Measurements from ENCODE around the gene RGS6.

RGS6 gene

DNA sequence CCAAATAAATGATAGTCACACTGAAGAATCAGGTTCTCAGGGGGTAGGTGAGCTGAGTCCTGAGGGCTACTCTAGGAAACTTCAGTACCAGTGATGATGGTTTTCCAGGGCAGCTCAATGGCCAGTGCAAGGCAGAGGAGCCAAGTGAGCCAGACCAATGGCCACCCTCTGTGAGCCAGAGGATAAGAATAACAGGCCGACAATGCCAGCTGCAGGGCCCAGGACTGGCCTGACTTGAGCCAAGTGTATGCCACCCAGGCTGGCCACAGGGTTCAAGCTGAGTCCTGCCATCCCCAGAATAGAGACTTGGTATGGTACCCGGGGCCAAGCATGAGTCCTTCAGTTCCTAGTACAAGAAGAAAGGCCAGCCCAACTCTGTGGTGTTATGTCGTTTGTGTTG, 606.2 kb downstream of the RGS6 start:
- FAIRE-seq = no peak

GRCh38 chr14:72539661-72540315, 607.6 kb downstream of the RGS6 start:
- no peak for FAIRE-seq

GRCh38 chr14:72540836-72541235, 608.6 kb downstream of the RGS6 start:
- FAIRE-seq = no peak

DNA sequence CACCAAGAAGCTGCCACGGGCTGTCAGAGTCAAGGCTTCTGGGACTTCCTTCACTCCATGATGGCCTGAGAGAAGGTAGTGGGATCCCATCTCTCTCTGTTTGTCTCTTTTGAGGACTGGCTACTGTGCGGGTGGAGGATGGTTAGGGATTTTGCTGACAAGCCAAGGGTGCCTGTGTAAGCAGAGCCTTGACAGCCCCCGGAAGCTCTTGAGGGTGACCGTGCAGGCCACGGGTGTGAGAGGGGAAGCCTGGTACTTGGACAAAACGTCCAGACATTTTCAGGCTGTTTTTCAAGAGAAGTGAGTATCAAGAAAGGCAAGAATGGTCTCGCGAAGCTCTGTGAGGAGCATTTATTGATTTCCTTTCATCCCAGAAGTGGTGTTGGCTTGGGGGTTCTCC, 609.3 kb downstream of the RGS6 start:
- FAIRE-seq = no peak

- FAIRE-seq = no peak
These were observed 611.1 kb downstream of the RGS6 start for GRCh38 chr14:72543341-72543740.

DNA sequence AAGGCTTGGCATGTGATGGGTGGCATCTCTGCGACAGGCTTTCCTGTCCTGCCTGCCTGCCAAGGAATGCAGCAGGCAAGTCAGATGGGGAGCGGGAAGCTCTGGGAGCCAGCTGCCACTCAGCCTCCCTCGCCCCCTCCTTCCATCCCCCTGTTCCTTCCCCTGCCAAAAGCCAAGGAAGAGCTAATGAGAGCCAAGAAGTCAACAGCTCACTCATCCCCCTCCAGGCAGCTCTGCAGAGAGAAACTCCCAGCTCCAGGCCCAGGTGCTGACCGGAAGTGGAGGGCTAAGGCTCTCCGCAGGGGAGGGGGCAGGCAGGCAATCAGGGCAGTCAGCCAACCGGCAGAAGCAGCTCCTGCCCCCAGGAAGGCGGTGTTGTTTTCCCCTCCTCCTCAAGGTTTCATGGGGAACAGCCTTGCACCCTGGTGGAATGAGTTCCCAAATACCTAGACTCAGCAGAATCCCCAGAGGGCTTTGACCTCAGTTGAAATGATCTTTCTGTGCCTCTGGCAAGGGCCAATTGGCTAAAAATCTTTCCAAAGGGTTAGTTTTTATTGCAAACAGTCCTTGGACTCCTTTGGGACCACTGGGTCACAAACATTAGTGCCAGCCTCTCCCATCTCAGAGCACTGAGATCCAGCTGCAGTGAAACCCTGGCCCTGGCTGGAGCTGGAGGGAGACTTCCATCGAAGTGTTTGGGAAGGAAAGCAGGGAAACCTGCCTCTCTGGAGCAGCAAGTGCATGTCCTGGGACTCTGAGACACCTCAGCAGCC, 612.6 kb downstream of the RGS6 start:
- FAIRE-seq = no peak

DNA sequence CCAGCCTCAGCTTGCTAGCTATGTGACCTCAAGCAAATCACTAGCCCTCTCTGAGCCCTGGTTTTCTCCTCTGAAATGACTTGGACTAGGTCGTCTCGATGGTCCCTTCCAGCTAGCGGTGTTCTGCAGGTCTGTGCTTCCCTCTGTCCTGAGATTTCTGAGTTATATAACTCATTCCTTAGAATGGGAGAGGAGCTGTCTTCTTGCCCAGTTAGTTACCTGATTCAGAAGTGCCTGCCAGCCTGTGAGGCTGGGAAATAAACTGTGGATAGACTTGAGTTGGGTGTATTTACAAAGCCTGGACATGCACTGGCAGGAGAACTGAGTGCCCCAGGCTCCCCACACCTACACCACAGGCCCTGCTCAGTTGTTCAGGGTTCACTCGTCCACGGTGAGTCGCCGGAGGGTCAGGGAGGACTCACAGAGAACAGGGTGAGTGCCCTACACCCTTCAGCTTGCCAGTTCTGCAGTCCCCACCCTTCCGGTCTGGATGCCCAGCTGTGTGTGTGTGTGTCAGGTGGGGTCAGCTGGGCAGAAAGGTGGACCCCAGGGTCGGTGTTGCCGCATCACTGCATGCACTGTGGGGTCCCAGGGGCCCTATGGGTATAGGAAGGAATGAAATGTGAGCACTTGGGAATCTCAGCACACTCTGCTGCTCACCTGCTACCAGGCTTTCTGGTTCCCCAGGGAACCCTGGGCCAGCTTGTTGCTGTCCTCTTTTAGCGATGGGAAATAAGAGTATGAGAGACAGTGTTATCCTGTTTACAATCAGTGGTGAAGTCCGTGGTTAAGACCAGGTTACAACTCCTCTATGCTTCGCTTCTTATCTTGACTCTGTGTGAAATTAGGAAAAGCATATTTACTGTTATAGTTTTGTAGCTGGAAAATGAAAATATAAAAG, 613.4 kb downstream of the RGS6 start:
- no peak for FAIRE-seq

- FAIRE-seq = no peak
These were observed 614.3 kb downstream of the RGS6 start for GRCh38 chr14:72546344-72547016.

DNA sequence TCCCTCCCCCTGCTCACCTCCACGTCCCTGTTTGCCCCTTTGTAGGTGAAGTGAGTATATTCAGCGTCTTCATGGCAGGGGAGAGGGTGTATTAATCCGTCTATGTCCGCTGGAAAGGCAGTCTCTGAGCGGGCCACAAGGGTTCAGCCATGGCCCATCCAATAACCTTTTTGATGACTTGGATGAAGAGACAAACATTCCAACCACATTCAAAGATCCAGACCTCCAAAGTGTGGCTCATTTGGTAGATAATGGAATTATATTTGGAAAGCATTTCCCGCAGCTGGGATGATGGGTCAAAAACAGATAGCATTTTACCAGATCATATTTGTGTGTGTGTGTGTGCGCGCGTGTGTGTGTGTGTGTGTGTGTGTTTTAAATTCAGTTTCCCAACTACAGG, 615.8 kb downstream of the RGS6 start:
- no peak for FAIRE-seq

DNA sequence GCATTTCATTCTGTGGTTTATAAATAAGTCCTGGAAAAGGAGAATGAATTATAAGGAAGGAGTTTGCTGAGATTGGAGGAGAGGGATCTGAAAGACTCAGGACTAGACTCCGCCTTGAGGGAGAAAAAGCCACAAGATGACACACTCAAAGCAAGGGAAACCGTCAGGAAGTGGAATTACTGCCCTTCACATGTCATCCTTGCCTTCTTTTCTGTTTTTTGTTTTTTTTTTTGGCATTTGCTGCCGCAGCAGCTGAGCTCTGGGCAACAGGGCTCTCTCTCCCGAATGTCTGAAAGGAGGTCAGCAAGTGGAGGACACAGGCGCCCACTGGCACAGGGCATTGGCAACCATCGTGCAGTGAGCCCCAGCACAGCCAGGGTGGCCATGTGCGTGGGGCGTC, 616.8 kb downstream of the RGS6 start:
- FAIRE-seq = no peak

GRCh38 chr14:72549854-72550253, 617.6 kb downstream of the RGS6 start:
- no peak for FAIRE-seq

- FAIRE-seq = no peak
These were observed 618.3 kb downstream of the RGS6 start for GRCh38 chr14:72550513-72550912.

DNA sequence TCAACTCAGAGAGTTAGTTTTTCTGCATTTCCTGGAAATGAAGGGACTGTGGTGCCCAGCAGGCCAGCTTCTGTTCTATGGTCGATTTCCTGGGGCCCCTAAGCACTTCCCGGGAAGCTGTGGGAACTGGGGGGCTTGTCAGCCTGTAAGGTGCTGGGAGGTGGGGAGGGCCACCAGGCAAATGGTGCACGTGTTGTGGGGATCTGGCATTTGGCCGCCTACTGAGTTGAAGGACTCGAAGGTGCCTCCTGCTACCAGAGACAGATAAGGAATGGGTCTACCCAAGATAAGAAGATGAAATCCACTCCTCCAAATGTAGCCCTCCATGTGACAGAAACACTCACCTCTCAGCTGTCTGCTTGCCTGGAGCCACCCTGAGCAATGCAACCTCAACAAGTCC, 620.0 kb downstream of the RGS6 start:
- FAIRE-seq = no peak

- no peak for FAIRE-seq
These were observed 620.9 kb downstream of the RGS6 start for GRCh38 chr14:72553161-72553560.

- no peak for FAIRE-seq
These were observed 621.4 kb downstream of the RGS6 start for GRCh38 chr14:72553656-72554055.

DNA sequence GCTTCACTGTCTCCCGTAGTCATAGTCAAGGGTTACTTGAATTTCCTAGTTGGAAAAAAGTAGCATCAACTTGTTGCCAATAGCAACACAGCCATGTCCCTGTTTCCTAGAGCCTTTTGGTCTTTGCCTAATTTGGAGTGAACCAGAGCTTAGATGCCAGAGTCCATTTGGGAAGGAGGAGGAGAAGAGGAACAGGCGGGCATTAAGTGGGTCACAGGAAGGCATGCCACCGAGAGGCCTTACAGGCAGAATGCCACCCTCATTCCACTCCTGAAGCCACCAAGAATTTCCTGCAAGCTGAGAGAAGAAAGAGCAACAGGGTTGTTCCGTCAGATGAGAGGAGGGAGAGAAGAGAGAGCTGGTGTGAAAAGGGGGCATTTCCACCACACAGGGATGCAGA, 622.2 kb downstream of the RGS6 start:
- FAIRE-seq = no peak

DNA sequence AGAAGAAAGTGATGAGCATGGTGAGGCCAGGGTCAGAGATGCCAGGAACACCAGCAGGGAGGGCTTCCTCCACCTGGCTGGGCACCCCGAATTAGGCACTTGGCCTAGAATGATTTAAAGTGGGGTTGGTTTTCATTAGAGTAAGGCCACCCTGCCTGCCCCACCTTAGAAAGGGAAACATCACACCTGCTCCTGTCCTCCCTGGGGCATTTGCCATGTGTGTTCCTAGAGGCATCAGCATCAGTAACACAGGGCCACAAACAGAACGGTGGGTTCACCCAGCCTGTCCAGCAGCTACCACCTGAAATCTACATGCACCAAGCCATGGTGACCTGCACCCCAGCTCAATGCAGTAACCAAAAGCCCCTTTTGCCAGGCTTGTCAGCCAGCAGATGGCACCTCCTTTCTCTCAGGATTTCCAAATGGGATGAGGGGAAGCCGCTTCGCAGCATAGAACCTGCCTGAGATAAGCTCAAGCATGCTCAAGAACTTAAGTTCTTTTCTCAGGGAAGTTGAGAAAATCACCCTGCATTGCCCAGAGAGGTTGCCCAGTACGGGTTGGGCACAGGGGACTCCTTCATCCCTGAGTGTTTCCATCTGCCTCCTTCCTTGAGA, 622.9 kb downstream of the RGS6 start:
- FAIRE-seq = no peak

- no peak for FAIRE-seq
These were observed 623.4 kb downstream of the RGS6 start for GRCh38 chr14:72555609-72556000.

- no peak for FAIRE-seq
These were observed 625.4 kb downstream of the RGS6 start for GRCh38 chr14:72557671-72558070.

DNA sequence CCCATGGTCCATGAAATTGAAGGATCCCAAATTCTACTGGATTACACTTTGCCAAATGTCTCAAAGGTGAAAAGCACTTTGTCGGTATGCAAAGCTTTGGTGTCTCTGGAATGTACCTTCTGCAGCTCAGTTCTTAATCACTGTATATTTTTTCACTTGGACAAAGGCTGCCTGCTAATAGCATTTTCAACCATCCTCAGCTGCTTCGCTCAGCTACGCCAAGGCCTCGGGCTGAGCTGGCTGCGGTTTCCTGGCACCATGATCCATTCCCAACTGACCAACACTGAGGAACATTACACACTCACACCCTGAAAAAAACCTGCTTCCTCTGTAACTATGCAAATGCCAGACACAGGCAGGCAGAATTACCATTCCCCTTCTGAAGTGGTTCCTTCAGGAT, 626.5 kb downstream of the RGS6 start:
- no peak for FAIRE-seq

DNA sequence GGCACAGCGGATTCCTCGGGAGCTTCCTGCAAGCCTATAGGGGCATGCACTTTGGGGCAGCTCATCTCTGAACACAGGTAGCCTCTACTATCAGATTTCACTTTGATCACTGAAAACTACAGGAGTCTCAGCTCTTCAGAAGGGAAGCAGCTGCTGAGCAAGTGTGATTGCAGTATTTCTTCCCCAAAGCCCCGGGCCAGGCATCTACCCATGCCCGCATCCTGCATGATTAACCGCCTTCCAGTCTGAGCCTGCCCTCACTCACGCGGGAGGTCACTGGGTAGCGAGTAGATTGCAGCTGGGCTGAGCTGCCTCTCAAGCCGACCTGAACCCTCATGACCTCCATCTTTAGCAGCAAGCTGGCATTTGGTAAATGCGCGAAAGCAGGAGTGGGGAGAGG, 627.0 kb downstream of the RGS6 start:
- FAIRE-seq = no peak

DNA sequence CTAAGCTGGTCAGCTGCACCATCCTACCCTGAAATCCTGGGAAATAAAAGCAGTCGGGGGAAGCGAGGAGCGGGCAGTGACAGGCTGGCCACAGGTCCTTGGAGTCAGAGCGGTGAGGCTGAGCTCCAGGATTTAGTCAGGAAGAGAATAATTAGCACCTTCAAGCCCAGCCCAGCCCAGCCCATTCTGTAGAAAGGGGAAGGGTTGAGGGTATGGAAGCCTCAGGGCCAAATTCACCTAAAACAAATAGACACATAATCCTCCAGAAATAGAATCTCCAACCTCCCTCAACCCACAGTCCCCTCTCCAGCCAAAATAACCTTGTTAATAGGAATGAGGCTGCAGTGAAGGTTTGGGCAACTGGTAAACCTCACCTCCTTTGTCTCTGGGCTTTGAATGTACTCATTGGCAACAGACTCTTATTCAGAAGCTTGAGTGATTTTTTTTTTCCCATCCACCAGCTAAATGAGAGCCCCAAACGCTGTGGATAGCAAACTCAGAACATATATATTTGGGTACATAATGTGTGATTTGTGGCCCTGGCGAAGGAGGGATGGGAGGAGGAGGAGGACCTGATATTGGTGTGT, 627.5 kb downstream of the RGS6 start:
- no peak for FAIRE-seq

Data from islet of Langerhans (tissue), 1 donor.